Small intestine (tissue), 7 donors: ENCODE data around the gene TRMT10A. TPM values are rescaled to one million over a fixed set of nuclear protein-coding genes. Genes with fewer than 3 reads are reported as not detected.

Source experiments
- DNase-seq, 2 donors: peaks; one replicate each; pipeline versions ENCODE4 v3.0.0 to v3.0.0-alpha.2; 2013
- FAIRE-seq: peaks from 2 replicates; lab custom pipeline; 2012; peaks lifted over from hg19 to GRCh38; lab: Jason Lieb, UNC
- H3K27ac ChIP-seq, 3 donors: one replicate each; pipeline ENCODE4 v1.5.1; 2013; ENCODE audit warnings: low read length in 2 of 3, mild to moderate bottlenecking in 2 of 3, control low read depth in 1 of 3, inconsistent platforms in 1 of 3, low read depth in 1 of 3, moderate library complexity in 1 of 3
- H3K27me3 ChIP-seq, 3 donors: one replicate each; pipeline ENCODE4 v1.6.1; 2013; ENCODE audit warnings: low read length in 3 of 3, inconsistent platforms in 1 of 3; ENCODE audit not compliant: control insufficient read depth in 3 of 3, insufficient read depth in 3 of 3
- H3K36me3 ChIP-seq, 3 donors: one replicate each; pipeline ENCODE4 v1.6.1; 2013; ENCODE audit warnings: low read length in 3 of 3, inconsistent platforms in 1 of 3, low read depth in 1 of 3, mild to moderate bottlenecking in 1 of 3, moderate library complexity in 1 of 3; ENCODE audit not compliant: control insufficient read depth in 3 of 3, insufficient read depth in 2 of 3
- H3K4me1 ChIP-seq, 3 donors: one replicate each; pipeline ENCODE4 v1.6.1; 2013; ENCODE audit warnings: low read length in 2 of 3, inconsistent platforms in 1 of 3, low read depth in 1 of 3, mild to moderate bottlenecking in 1 of 3, moderate library complexity in 1 of 3; ENCODE audit not compliant: control insufficient read depth in 3 of 3, insufficient read depth in 2 of 3
- H3K4me3 ChIP-seq, 3 donors: one replicate each; pipeline ENCODE4 v1.5.1; 2013; ENCODE audit warnings: low read length in 3 of 3, control low read depth in 1 of 3, inconsistent platforms in 1 of 3, low read depth in 1 of 3, mild to moderate bottlenecking in 1 of 3, moderate library complexity in 1 of 3
- H3K9me3 ChIP-seq, 2 donors: one replicate each; pipeline ENCODE4 v1.6.1; 2013; ENCODE audit warnings: low read depth in 1 of 2, low read length in 1 of 2; ENCODE audit not compliant: control insufficient read depth in 2 of 2, insufficient read depth in 1 of 2
- WGBS, 3 donors: extraction: QIAGEN DNeasy Blood & Tissue Kit; methylation state at CpG; one replicate each; pipeline ENCODE4 v1.1.7; 2013; 5-methylcytosine and 5-hydroxymethylcytosine counted together
- polyA plus RNA-seq, 4 donors: library from polyadenylated mRNA; stranded (reverse) in 3 of 4; unstranded in 1 of 4; fragments of 200-250 nt in 3 of 4; fragments of 120-200 nt in 1 of 4; gene quantifications; one replicate each; pipeline versions ENCODE4 v1.2.1 to v1.2.3, GENCODE V29; 2013
- donor health status: healthy with polysubstance abuse.
- donor health status: control.
- donor health status: control.
- donor health status: Bipolar disorder and iron deficiency.
- donor health status: healthy.

Gene TRMT10A
- polyA plus RNA-seq, 4 donors: 3.8 to 10.7 (median 7.1) TPM

- H3K27ac ChIP-seq: peak overlapping the region in 1 of 3 donors; percentile 10
- H3K4me1 ChIP-seq: peaks cover 0 to 2% (median 0%) of the 10 kb centered on the region in 3 donors
- no peak for DNase-seq
- H3K9me3 ChIP-seq: no peaks in the 10 kb centered on the region
- 70 to 87% (median 82%) methylated on average over 4 of the region's 4 CpGs for whole genome bisulfite sequencing, 3 donors
- H3K36me3 ChIP-seq: peaks cover 0 to 30% (median 13%) of the 10 kb centered on the region in 3 donors
- no peaks in the 10 kb centered on the region for H3K27me3 ChIP-seq
- no peak overlapping the region for H3K4me3 ChIP-seq
- FAIRE-seq: no peak
These were observed 30.2 kb upstream of the TRMT10A start for GRCh38 chr4:99593781-99594641.

- Histone ChIP-seq H3K4me1 (peaks cover 0 to 14% (median 0%) of the 10 kb centered on the region in 3 donors), H3K36me3 (peaks cover 0 to 24% (median 3%) of the 10 kb centered on the region in 3 donors), H3K27me3 (no peaks in the 10 kb centered on the region), H3K27ac (no peak overlapping the region), H3K4me3 (no peak overlapping the region), H3K9me3 (no peaks in the 10 kb centered on the region)
- WGBS, 3 donors: 92 to 94% (median 93%) methylated on average over 3 of the region's 3 CpGs
- no peak for FAIRE-seq
- DNase-seq: no peak
These were observed 27.9 kb upstream of the TRMT10A start for GRCh38 chr4:99591757-99592156.

GRCh38 chr4:99587803-99588202 is 24.0 kb upstream of the TRMT10A start:
- peaks cover 0 to 14% (median 0%) of the 10 kb centered on the region in 3 donors for H3K36me3 ChIP-seq
- DNase-seq: peak; percentile 32 to 51
- H3K4me3 ChIP-seq: peak overlapping the region in 1 of 3 donors; percentile 7
- 8 to 41% (median 31%) methylated on average over 1 of the region's 1 CpG for WGBS, 3 donors
- H3K4me1 ChIP-seq: peaks cover 0 to 35% (median 0%) of the 10 kb centered on the region in 3 donors
- H3K27me3 ChIP-seq: no peaks in the 10 kb centered on the region
- no peak for FAIRE-seq
- H3K27ac ChIP-seq: peak overlapping the region in 2 of 3 donors; percentile 32 to 77
- H3K9me3 ChIP-seq: no peaks in the 10 kb centered on the region

GRCh38 chr4:99587309-99587708 is 23.5 kb upstream of the TRMT10A start:
- DNase-seq: peak in 1 of 2 donors; percentile 62
- FAIRE-seq: no peak

GRCh38 chr4:99586797-99587196 is 23.0 kb upstream of the TRMT10A start:
- Histone ChIP-seq H3K27ac (peak overlapping the region in 2 of 3 donors; percentile 64 to 77), H3K9me3 (no peaks in the 10 kb centered on the region), H3K27me3 (peaks cover 0 to under 1% (median 0%) of the 10 kb centered on the region in 3 donors), H3K36me3 (peaks cover 0 to 12% (median 1%) of the 10 kb centered on the region in 3 donors), H3K4me3 (no peak overlapping the region), H3K4me1 (peaks cover 0 to 43% (median 0%) of the 10 kb centered on the region in 3 donors)
- DNase-seq (peak; percentile 80 to 90), FAIRE-seq (no peak)
- 0 to 26% (median 13%) methylated on average over 1 of the region's 1 CpG for WGBS, 3 donors

More at GRCh38 chr4:99587309-99587708, 23.5 kb upstream of the TRMT10A start:
- H3K4me3 ChIP-seq: peak overlapping the region in 1 of 3 donors; percentile 7
- peaks cover 0 to 14% (median 0%) of the 10 kb centered on the region in 3 donors for H3K36me3 ChIP-seq
- no peaks in the 10 kb centered on the region for H3K27me3 ChIP-seq
- no peaks in the 10 kb centered on the region for H3K9me3 ChIP-seq
- H3K27ac ChIP-seq: peak overlapping the region; percentile 27 to 77 (median 32)
- H3K4me1 ChIP-seq: peaks cover 0 to 38% (median 0%) of the 10 kb centered on the region in 3 donors

GRCh38 chr4:99586322-99586721 is 22.5 kb upstream of the TRMT10A start:
- DNase-seq (peak in 1 of 2 donors; percentile 56), FAIRE-seq (no peak)
- 6 to 40% (median 36%) methylated on average over 2 of the region's 2 CpGs for WGBS, 3 donors
- Histone ChIP-seq H3K4me1 (peaks cover 0 to 44% (median 0%) of the 10 kb centered on the region in 3 donors), H3K4me3 (no peak overlapping the region), H3K27ac (peak overlapping the region in 2 of 3 donors; percentile 14 to 77), H3K9me3 (no peaks in the 10 kb centered on the region), H3K36me3 (peaks cover 0 to 9% (median 3%) of the 10 kb centered on the region in 3 donors), H3K27me3 (peaks cover 0 to 2% (median 0%) of the 10 kb centered on the region in 3 donors)

GRCh38 chr4:99585516-99585915 is 21.7 kb upstream of the TRMT10A start:
- WGBS, 3 donors: 23 to 74% (median 54%) methylated on average over 1 of the region's 1 CpG
- Histone ChIP-seq H3K27me3 (peaks cover 0 to 2% (median 0%) of the 10 kb centered on the region in 3 donors), H3K27ac (peak overlapping the region in 1 of 3 donors; percentile 77), H3K9me3 (no peaks in the 10 kb centered on the region), H3K4me3 (no peak overlapping the region), H3K36me3 (peaks cover 0 to 5% (median 3%) of the 10 kb centered on the region in 3 donors), H3K4me1 (peaks cover 0 to 44% (median 0%) of the 10 kb centered on the region in 3 donors)
- peak; percentile 94 for FAIRE-seq
- peak; percentile 86 to 90 for DNase-seq

- H3K4me1 ChIP-seq: peaks cover 0 to 21% (median 0%) of the 10 kb centered on the region in 3 donors
- DNase-seq (peak; percentile 66 to 69), FAIRE-seq (no peak)
- peak overlapping the region in 1 of 3 donors; percentile 86 for H3K27ac ChIP-seq
- no peaks in the 10 kb centered on the region for H3K9me3 ChIP-seq
- peaks cover 0 to 10% (median 1%) of the 10 kb centered on the region in 3 donors for H3K36me3 ChIP-seq
- peaks cover 0 to 2% (median 0%) of the 10 kb centered on the region in 3 donors for H3K27me3 ChIP-seq
- 12 to 62% (median 42%) methylated on average over 2 of the region's 2 CpGs for WGBS, 3 donors
- H3K4me3 ChIP-seq: peak overlapping the region in 2 of 3 donors; percentile 48 to 63
These were observed 14.9 kb upstream of the TRMT10A start for GRCh38 chr4:99578714-99579113.
